ENCODE results near the gene CCDC8.
"Not testable (repeated sequence)": the region's sequence is repeated elsewhere in the genome, so short reads cannot be mapped to it uniquely, and the experiment has no call there.

The CCDC8 gene

GRCh38 chr19:46428239-46429135 lies 15.1 kb upstream of the CCDC8 start, which contains the start of gene PNMA8C:
TSS of gene PNMA8C (minus strand) at chr19:46428936. CDS start at chr19:46428359, 577 bp downstream.
- peak; percentile 83 for DNase-seq (ENCODE audit: low spot score)

GRCh38 chr19:46427518-46428045 lies 14.2 kb upstream of the CCDC8 start:
- DNase-seq (ENCODE audit: low spot score), result no peak

GRCh38 chr19:46426506-46427162 lies 13.3 kb upstream of the CCDC8 start:
- DNase-seq (ENCODE audit: low spot score), result peak; percentile 74

- no peak for DNase-seq (ENCODE audit: low spot score)
These were observed 12.7 kb upstream of the CCDC8 start for GRCh38 chr19:46426035-46426505.

- DNase-seq (ENCODE audit: low spot score), result no peak
These were observed 9.8 kb upstream of the CCDC8 start for GRCh38 chr19:46423188-46423587.

DNA sequence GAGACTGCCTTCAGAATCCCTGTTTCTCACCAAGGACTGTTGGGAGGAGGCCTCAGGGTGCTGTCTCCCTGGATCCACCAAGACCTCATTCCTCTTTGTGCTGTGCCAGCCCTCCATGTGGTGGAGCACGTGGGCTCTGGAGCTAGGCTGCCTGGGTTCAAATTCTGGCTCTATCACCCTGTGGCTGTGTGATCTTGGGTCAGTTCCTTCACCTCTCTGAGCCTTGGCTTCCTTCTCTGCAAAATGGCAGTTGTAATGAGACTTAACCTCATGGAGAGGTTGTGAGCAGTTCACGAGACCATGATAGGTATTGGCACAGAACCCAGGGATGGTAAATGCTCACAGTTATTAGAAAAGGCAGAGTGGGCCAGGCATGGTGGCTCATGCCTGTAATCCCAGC lies 9.0 kb upstream of the CCDC8 start:
- no peak for DNase-seq (ENCODE audit: low spot score)

DNA sequence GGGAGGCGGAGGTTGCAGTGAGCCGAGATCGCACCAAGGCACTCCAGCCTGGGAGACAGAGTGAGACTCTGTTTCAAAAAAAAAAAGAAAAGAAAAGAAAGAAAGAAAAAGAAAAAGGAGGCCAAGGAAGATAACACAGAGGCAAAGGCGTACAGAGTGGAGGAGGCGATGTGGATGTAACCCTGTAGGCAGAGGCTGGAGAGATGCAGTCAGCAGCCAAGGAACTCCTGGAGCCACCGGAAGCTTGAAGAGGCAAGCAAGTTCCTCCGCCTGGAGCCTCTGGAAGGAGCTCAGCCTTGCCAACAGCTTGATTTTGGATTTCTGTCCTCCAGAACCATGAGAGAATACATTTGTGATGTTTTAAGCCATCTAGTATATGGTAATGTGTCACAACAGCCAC lies 6.7 kb upstream of the CCDC8 start:
- no peak for DNase-seq (ENCODE audit: low spot score)

DNA sequence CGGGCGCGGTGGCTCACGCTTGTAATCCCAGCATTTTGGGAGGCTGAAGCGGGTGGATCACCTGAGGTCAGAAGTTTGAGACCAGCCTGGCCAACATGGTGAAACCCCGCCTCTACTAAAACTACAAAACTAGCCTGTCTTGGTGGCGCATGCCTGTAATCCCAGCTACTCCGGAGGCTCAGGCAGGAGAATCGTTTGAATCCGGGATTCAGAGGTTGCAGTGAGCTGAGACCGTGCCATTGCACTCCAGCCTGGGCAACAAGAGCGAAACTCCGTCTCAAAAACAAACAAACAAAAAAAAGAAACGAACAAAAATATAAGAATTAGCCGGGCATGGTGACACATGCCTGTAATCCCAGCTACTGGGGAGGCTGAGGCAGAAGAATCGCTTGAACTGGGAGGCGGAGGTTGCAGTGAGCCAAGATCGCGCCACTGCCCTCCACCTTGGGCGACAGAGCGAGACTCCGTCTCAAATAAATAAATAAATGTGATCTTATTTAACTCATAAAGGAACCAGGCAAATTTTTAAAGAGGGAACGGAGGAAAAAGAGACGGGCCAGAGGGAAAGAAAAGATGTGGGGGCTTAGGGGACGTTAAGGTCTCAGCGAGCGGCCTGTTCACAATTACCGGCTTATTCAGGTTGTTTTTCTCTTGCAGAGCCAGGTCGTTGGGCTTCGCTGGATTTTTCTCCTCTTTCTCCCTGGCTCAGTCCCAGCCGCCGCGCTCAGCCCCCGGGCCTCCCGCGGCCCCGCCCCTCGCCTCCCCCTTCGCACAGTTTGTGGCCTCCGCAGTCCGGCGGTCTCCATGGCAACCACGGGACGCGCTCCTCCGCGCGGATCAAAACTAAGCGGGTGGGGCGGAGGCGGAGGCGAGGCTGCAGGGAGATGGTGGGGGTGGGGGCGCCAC lies 2.7 kb upstream of the CCDC8 start:
- DNase-seq (ENCODE audit: low spot score), result peak; percentile 81

- DNase-seq (ENCODE audit: low spot score), result not testable (repeated sequence)
These were observed 1.5 kb upstream of the CCDC8 start for GRCh38 chr19:46414899-46415298.

GRCh38 chr19:46412650-46413261 lies 608 bp downstream of the CCDC8 start:
- DNase-seq (ENCODE audit: low spot score), result no peak

GRCh38 chr19:46411925-46412649 lies 1.3 kb downstream of the CCDC8 start:
- DNase-seq (ENCODE audit: low spot score), result no peak

DNA sequence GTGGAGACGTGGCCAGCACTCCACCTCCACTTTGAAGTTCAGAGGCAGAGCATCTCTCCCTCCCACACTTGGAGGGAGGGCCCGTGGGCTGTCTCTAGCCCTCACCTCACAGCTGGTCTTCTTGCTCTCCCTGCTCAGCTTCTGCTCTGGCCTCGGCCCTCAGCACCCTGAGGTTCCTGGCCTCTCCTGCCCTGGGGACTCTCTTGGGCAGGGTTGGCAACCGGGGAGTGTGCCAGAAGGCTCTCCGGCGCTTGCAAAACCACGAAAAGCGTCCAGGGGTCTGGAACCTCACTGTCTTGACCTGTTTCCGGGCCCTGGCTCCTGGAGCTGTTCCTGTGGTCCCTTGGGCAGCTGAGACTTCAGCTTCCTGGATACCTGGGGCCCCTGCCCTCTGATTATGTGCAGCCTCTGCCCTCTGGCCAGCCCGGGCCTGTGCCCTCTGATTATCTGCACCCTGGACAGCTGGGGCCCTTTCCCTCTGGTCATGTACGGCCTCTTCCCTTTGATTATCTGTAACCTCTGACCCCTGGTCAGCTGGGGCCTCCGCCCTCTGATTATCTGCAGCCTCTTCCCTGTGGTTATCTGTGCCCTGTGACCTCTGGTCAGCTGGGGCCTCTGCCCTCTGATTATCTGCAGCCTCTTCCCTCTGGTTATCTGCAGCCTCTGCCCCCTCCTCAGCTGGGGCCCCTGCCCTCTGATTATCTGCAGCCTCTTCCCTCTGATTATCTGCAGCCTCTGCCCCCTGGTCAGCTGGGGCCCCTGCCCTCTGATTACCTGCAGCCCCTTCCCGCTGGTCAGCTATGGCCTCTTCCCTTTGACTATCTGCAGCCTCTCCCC lies 2.1 kb downstream of the CCDC8 start:
- no peak for DNase-seq (ENCODE audit: low spot score)

DNA sequence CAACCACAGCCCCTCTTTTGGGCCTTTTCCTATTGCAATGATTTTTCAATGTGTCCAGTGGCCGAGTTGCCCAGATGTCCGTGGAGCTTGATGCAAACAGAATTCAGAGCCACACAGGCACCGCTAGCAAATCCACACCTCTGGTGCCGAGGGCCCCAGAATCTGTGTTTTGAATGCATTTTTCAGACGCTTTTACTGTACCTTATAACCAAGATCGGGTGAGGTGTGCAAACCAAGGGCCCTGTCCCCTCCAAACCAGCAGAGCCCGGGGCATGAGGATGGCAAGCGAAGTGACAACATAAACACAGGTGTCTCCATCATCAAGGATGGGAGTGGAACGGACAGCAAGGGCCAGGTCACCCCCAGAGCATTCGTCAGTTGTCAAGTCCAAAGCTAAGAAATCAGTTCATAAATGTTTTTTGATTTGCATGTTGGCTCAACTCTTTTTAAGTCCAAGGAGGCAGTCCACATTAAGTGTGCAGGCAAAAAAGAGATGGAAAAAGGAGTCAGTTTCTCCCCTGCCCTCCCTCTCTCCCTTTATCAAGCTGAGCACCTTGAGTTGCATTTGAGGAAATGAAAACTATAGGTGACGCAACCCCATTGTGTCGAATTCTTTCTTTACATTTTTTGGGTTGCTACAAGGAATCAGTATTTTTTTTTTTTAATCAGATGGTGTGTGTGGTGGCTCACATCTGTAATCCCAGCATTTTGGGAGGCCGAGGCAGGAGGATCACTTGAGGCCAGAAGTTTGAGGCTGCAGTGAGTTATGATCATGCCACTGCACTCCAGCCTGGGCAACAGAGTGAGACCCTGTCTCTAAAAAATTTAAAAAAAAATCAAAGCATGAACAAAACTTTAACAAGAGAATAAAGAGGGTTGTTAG lies 2.9 kb downstream of the CCDC8 start:
- DNase-seq (ENCODE audit: low spot score), result no peak

DNA sequence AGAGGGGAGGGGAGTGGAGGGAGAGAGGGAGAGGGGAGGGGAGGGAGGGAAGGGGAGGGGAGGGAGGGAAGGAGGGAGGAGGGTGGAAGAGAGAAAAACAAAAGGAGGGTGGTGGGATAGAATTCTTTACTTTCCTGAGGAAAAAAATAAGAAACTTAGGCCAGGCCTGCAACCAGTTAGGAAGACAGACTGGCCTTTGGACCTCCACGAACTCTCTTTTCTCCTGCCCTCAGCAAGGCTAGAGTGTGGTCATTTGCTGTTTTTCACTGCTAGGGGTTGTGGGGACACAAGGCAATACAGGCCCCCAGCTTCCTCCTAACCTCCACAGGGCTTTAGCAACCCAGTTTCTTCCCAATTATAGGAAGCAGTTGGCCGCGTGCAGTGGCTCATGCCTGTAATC lies 4.2 kb downstream of the CCDC8 start:
- DNase-seq (ENCODE audit: low spot score), result no peak

DNA sequence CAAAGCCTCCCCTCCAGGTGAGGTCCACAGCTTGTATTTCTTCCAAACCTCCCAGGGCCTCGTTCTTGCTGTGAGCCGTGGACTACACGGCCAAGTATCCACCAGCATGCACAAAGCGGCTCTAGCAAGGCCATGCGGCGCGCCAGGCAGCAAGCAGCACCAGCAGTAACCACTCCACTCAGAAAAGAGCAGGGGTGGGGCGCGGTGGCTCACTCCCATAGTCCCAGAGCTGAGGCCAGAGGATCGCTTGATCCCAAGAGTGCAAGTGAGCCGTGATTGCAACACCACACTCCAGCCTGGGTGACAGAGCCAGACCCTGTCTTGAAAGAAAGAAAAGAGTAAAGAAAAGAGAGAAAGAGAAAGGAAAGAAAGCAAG lies 4.7 kb downstream of the CCDC8 start:
- peak; percentile 32 for DNase-seq (ENCODE audit: low spot score)

DNA sequence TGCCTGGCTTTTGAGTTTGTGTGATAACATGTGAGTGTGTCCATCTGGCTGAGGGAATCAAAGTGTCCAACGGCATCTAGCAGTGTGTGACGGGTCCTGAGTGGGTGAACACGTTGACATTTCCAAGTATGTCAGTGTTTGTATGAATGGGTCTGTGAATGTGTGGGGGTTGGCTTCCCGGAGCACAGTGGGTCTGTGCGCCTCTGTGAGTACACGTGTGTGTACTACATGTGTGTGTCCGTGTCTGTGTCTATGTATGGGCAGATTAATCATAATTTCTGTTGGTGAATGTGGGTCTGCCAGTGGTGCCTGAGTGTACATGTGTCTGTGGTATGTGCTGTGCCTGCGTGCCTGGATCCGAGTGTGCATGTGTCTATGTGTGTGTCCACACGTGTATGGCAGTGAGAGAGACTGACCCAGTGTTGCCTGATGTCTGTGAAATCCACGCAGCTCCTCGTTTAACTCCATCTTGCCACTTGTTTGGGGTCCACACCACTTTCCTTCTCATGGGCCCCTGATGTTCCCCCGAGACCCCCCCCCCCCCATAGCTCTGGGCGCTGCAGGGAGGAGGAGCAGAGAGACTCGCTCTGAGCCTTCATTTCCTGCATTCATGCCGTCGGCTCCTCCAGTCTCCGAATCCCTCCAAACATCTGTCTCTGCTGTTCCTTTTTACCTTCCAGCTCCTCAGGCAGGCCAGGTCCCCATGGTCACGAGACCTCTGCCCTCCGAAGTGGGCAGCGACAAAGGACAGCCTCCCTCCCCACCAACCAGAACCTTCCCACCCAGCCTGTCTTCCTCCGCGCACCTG lies 5.3 kb downstream of the CCDC8 start:
- DNase-seq (ENCODE audit: low spot score), result no peak

DNA sequence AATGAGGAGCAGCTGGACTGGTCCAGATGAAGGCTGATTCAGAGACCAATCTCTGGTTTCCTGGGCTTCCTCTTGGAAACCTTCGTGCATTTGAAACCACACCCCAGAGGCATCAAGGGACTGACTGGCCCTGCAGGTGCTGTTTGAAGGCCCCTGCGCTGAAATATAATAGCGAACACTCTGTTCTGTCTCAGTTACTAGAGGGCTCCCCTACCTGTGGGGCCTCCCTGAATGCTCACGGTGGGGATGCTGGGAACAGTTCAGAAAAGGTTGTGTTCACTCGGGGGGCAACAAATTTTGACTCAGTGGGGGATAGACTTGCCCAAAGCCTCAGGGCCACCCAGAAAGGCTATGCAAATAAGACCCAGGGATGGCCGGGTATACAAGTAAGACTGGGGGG lies 6.4 kb downstream of the CCDC8 start:
- no peak for DNase-seq (ENCODE audit: low spot score)
